ENCODE measurements around the gene CYTH3. TPM values are rescaled to one million over a fixed set of nuclear protein-coding genes. Genes with fewer than 3 reads are reported as not detected.
A peak's percentile ranks its signal among the peaks of the same experiment; 100 is the strongest.
"Not testable (repeated sequence)": the region's sequence is repeated elsewhere in the genome, so short reads cannot be mapped to it uniquely, and the experiment has no call there.

CYTH3 gene
- total RNA-seq, 2 donors from 2014 or later: 12.8 to 13.2 TPM

DNA sequence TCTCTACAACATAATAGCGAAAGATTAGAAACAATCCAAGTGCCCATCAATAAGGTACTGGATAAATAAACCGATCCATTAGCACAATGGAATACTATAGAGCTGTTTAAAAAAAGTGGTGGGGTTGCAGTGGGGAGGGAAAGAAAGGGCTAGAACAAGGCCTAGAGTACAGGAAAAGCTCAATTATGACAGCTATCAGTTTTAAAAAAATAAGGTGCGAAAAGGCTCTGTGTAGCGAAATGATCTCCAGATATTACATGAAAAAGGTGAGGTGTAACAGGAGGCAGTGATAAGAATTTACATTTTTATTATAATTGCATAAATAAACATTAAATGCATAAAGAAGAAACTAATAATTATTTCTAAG is 30.8 kb downstream of the CYTH3 start:
- intact Hi-C loops (cut with DNase I, micrococcal nuclease): no loop called here
- ATAC-seq (no peak), DNase-seq (no peak)

- ATAC-seq (no peak), DNase-seq (no peak)
- intact Hi-C loops (cut with DNase I, micrococcal nuclease): no loop called here
Observed at GRCh38 chr7:6238309-6238925, 34.0 kb downstream of the CYTH3 start.

- no peak for ATAC-seq
- intact Hi-C loops (cut with DNase I, micrococcal nuclease): no loop called here
- no peak for DNase-seq
Observed at GRCh38 chr7:6237730-6238129, 34.7 kb downstream of the CYTH3 start.

DNA sequence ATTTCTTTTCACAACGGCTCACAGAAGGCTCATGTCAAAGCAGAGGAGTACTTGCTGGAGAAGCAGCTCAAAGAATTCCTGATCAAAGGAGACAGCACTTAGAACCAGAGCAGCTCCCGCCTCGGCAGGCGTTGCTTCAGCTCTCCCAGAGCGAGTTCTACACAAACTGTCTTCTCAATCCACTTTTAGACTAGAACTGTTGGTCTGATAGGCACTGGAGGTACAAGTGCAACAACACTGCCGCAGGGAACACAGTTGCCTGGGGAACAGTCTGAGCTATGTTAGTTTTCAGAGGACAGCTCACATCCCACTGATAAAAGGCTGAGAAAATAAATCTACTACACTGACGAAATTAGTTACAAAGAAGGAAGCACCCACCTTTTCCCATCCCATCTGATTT is 35.4 kb downstream of the CYTH3 start:
- no peak for DNase-seq

DNA sequence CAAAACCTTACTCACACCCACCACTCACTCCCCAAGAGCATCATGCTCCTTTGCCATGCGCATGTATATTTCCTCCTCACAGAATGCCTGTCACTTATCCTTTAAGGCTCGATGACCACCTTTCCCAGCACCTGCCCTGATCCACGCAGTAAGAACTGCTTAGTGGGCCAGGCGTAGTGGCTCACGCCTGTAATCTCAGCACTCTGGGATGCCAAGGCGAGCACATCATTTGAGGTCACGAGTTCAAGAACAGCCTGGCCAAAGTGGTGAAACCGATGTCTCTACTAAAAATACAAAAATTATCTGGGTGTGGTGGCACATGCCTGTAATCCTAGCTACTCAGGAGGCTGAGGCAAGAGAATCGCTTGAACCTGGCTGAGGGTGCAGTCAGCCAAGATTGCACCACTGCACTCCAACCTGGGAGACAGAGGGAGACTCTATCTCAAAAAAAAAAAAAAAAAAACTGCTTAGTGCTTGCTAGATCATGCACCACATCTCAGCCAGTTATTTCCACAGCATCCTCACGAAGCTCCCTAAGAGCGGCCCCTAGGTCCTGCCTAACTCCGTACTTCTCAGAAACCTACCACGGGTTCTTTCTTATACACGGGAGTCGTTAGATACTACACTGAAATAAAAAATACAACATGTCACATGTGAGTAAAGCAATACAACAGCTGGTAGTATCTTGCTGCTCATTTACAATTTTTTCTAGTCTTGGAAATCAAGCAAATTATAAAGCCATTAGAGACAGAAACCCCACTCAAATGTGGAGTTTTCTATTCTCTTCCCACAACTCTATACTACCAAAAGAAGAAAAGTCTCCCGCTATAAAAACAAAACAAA is 37.2 kb downstream of the CYTH3 start:
- DNase-seq (no peak), ATAC-seq (no peak)
- intact Hi-C loops (cut with DNase I, micrococcal nuclease): no loop called here

More for the DNA sequence above, 35.4 kb downstream of the CYTH3 start:
- intact Hi-C loops (cut with DNase I, micrococcal nuclease): no loop called here
- no peak for ATAC-seq

DNA sequence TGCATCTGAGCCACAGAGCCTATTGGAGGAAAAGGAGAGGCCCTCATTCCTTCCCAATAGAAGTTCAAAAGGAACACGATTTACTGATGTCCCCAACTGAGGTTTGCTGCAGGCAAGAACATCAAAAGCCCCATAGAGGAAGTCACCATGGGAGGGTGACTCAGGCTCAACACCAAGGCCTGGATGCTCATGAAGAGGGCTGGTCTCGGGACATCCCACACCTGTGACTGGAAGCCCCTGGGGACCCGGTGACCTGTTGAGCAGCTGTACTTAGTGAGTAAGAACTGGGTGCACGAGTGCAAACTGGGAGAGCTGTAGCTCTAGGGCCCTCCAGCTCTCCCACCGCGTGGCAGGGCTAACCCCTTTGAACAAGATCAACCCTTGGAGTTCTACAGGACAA is 38.0 kb downstream of the CYTH3 start:
- intact Hi-C loops (cut with DNase I, micrococcal nuclease): no loop called here
- no peak for ATAC-seq
- DNase-seq: no peak

- DNase-seq (peak; percentile 67 to 70), ATAC-seq (peak; percentile 97)
- intact Hi-C loops (cut with DNase I, micrococcal nuclease): no loop called here
Observed at GRCh38 chr7:6232534-6232933, 39.9 kb downstream of the CYTH3 start.

DNA sequence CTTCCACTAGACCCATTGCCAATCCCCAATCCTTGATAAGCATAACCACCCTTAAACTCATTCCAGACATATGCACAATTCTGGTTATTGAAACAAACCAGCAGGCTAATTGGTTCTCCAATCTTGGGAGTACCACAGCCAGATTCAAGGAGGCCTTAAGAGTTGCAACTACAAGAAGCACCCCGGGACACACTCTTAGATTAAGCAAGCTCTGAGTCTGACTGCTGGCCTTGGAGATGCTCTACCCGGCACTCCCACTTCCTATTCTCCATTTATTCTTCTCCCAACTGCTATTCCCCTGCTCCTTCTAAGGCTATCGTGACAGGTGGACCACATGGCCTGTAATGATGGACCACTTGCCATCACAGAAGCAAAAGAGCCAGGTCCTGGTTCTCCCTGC is 40.3 kb downstream of the CYTH3 start:
- intact Hi-C loops (cut with DNase I, micrococcal nuclease): no loop called here
- no peak for DNase-seq
- no peak for ATAC-seq

GRCh38 chr7:6231184-6231583 is 41.2 kb downstream of the CYTH3 start:
- no peak for ATAC-seq

GRCh38 chr7:6229284-6229683 is 43.1 kb downstream of the CYTH3 start:
- DNase-seq; intact Hi-C loops (cut with DNase I, micrococcal nuclease); ATAC-seq: not testable (repeated sequence)

More at GRCh38 chr7:6231184-6231583, 41.2 kb downstream of the CYTH3 start:
- no peak for DNase-seq
- intact Hi-C loops (cut with DNase I, micrococcal nuclease): no loop called here

DNA sequence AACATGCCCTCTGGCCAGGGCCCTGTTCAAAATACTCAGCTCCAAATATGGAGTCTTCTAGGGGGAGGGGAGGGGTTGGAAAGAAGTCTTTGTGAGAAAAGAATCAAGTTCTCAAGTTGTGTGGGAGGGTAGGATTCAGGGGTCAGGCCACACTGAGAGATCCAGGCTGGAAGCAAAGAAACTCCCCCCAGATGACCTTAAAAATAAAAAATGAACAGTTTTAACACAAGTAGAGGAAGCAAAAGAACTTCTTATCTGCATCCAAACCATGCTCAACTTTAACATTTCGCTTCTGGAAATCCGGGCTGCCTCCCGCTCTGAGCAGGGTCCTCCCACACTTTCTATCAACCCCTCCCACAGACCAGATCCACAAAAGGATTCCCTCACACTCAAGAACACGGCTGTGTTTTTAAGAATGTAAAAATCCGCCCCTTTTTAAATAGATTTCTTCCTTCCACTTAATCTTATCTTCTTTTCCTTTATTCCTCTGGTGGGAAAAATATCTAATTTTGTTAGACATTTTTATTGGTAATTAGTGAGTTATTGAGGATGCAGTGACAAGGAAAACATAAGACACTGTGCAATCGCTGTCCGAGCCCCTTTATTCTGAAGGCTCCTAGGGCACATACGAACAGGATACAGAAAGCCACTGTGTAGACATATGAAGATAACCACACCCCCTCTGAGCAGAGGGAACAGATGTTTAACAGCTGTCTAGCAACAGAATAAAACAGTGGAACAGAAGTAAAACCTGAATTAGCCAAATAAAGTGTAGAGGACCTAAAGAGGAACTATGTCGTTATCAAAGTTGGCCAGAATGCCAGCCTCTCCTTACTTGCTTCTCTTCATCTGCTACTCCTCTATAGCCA is 43.8 kb downstream of the CYTH3 start:
- DNase-seq: no peak
- ATAC-seq: peak; percentile 38
- intact Hi-C loops (cut with DNase I, micrococcal nuclease): no loop called here

GRCh38 chr7:6227294-6227846 is 45.1 kb downstream of the CYTH3 start:
- ATAC-seq (no peak), DNase-seq (no peak)
- intact Hi-C loops (cut with DNase I, micrococcal nuclease): no loop called here

DNA sequence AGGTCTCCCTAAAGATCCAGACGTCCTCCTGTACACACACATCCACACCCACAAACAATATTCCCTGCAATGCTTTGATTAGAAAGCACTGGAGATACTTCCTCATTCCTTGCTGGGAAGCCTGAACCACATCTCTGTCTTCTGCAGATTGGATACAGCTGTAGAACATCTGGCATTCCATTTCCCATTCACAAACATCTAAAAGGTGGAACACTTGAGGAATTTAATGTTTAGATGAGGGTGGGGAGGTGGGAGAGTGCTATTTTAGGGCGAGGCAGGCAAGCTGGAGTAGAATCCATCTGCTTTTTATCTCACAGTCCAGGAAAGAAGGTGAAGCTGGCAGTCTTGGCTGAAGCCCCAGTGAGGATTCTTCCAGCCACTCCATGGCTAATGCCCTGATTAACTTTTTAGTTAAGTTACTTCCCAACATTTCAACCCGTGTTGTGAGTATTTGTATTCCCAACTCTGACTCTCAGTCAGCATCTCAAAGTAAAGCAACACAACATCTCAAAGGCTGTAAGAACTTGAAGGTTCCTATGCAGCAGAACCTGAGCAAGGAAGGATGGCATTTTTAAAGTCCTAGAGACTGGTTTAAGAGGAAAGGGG is 46.1 kb downstream of the CYTH3 start:
- DNase-seq: no peak

DNA sequence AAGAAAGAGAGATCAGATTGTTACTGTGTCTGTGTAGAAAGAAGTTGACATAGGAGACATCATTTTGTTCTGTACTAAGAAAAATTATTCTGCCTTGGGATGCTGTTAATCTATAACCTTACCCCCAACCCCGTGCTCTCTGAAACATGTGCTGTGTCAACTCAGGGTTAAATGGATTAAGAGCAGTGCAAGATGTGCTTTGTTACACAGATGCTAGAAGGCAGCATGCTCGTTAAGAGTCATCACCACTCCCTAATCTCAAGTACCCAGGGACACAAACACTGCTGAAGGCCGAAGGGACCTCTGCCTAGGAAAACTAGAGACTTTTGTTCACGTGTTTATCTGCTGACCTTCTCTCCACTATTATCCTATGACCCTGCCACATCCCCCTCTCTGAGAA is 49.0 kb downstream of the CYTH3 start:
- DNase-seq; ATAC-seq; intact Hi-C loops (cut with DNase I, micrococcal nuclease): not testable (repeated sequence)

More for the DNA sequence above, 46.1 kb downstream of the CYTH3 start:
- intact Hi-C loops (cut with DNase I, micrococcal nuclease): no loop called here
- peak; percentile 90 for ATAC-seq

GRCh38 chr7:6223010-6223409 is 49.4 kb downstream of the CYTH3 start:
- DNase-seq, ATAC-seq: not testable (repeated sequence)

DNA sequence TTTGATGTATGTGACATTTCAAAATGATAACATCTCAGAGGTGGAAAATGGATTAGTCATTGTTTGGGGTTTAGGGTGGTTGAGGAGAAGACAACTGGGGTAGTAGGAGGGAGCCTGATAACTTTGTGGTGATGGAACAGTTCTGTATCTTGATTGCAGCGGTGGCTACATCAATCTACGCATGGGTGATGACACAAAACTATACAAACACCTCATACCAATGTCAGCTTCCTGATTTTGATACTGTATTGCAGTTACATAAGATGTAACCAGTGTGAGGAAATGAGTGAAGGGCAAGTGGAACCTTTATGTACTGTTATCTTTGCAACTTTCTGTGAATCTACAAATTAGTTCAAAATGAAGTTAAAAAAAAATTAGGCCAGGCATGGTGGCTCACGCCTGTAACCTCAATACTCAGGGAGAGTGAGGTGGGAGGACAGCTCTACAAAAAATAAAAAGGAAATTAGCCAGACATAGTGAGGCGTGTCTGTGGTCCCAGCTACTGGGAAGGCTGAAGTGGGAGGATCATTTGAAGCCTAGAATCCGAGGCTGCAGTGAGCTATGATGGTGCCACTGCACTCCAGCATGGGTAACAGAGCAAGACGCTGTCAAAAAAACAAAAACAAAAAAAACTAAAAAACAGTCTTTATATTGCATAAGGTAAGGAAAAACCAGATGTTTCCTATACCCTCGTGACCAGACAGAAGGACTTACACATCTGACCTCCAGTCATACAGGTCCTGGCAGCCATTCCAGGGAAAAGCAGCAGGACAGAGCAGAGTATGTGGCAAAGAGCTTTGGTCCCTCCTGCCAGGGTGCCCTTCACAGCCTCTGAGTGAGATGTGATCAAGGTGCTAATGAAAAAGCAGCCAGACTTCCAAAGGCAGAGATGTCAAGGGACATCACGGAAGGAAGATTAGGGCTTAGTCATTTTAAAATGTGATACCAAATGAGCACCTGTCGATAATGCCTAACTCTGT is 50.8 kb downstream of the CYTH3 start:
- intact Hi-C loops (cut with DNase I, micrococcal nuclease): no loop called here
- DNase-seq (no peak), ATAC-seq (no peak)

More at GRCh38 chr7:6223010-6223409, 49.4 kb downstream of the CYTH3 start:
- intact Hi-C loops (cut with DNase I, micrococcal nuclease): not testable (repeated sequence)

- intact Hi-C loops (cut with DNase I, micrococcal nuclease): no loop called here
- ATAC-seq (no peak), DNase-seq (no peak)
Observed at GRCh38 chr7:6218329-6218728, 54.1 kb downstream of the CYTH3 start.

- DNase-seq: no peak
- intact Hi-C loops (cut with DNase I, micrococcal nuclease): no loop called here
- no peak for ATAC-seq
Observed at GRCh38 chr7:6212008-6212407, 60.4 kb downstream of the CYTH3 start.
